Measurements from ENCODE around the gene ESRRB. TPM values are rescaled to one million over a fixed set of nuclear protein-coding genes. Genes with fewer than 3 reads are reported as not detected.

The ESRRB gene
- total RNA-seq, 3 donors from 2014 or later, result 0.16 to 0.44 TPM; not detected in 1

DNA sequence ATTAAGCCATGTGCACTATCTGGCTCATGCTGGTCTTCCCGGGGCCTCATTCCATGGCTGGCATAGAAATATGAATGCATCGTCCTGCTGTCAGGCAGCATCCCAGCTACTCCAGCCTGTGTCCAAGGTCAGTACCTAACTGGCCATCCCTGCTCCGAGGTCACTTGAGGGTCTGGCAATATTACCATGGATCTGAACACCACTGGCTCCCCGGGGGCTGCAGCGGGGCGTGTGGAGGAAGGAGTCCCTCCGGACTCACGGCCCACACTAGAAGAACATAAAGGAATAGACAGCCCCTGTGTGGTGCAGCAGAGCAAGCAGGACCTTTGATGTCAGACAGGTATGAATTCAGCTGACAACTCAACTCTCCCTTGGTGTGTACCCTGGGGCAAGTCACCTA is 19.2 kb downstream of the ESRRB start:
- no peak overlapping the region for H3K27ac ChIP-seq
- H3K27me3 ChIP-seq, result peaks cover 0 to 11% of the 10 kb centered on the region in 2 donors
- DNase-seq (ENCODE audit: low spot score in 2 of 2), result no peak
- no peaks in the 10 kb centered on the region for H3K36me3 ChIP-seq
- H3K4me3 ChIP-seq, result no peak overlapping the region
- TF ChIP-seq POLR2AphosphoS5 (IDR thresholded peaks at IDR 0.05), result no peak
- intact Hi-C loops (cut with DNase I; ENCODE audit: low total_unique reads), result no loop called here
- H3K9me3 ChIP-seq, result no peaks in the 10 kb centered on the region
- H3K4me1 ChIP-seq, result no peaks in the 10 kb centered on the region

- TF ChIP-seq POLR2A (IDR thresholded peaks at IDR 0.05) (no peak), POLR2AphosphoS5 (IDR thresholded peaks at IDR 0.05) (no peak)
- TF ChIP-seq, protein P1, sequence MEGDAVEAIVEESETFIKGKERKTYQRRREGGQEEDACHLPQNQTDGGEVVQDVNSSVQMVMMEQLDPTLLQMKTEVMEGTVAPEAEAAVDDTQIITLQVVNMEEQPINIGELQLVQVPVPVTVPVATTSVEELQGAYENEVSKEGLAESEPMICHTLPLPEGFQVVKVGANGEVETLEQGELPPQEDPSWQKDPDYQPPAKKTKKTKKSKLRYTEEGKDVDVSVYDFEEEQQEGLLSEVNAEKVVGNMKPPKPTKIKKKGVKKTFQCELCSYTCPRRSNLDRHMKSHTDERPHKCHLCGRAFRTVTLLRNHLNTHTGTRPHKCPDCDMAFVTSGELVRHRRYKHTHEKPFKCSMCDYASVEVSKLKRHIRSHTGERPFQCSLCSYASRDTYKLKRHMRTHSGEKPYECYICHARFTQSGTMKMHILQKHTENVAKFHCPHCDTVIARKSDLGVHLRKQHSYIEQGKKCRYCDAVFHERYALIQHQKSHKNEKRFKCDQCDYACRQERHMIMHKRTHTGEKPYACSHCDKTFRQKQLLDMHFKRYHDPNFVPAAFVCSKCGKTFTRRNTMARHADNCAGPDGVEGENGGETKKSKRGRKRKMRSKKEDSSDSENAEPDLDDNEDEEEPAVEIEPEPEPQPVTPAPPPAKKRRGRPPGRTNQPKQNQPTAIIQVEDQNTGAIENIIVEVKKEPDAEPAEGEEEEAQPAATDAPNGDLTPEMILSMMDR (IDR thresholded peaks at IDR 0.05), result no peak
- Histone ChIP-seq H3K4me1 (no peaks in the 10 kb centered on the region), H3K27me3 (peaks cover 0 to 11% of the 10 kb centered on the region in 2 donors), H3K27ac (no peak overlapping the region), H3K9me3 (no peaks in the 10 kb centered on the region), H3K36me3 (no peaks in the 10 kb centered on the region), H3K4me3 (no peak overlapping the region)
- intact Hi-C loops (cut with DNase I; ENCODE audit: low total_unique reads), result no loop called here
- DNase-seq (ENCODE audit: low spot score in 2 of 2), result no peak
Measured at GRCh38 chr14:76396714-76397187, 20.8 kb downstream of the ESRRB start.

GRCh38 chr14:76405627-76406026 is 29.7 kb downstream of the ESRRB start:
- intact Hi-C loops (cut with DNase I; ENCODE audit: low total_unique reads), result no loop called here
- TF ChIP-seq POLR2A (IDR thresholded peaks at IDR 0.05) (no peak), POLR2AphosphoS5 (IDR thresholded peaks at IDR 0.05) (no peak)
- TF ChIP-seq, protein P1 (IDR thresholded peaks at IDR 0.05), result no peak
- Histone ChIP-seq H3K27me3 (no peaks in the 10 kb centered on the region), H3K4me3 (no peak overlapping the region), H3K4me1 (no peaks in the 10 kb centered on the region), H3K36me3 (no peaks in the 10 kb centered on the region), H3K27ac (no peak overlapping the region), H3K9me3 (no peaks in the 10 kb centered on the region)
- DNase-seq (ENCODE audit: low spot score in 2 of 2), result no peak

DNA sequence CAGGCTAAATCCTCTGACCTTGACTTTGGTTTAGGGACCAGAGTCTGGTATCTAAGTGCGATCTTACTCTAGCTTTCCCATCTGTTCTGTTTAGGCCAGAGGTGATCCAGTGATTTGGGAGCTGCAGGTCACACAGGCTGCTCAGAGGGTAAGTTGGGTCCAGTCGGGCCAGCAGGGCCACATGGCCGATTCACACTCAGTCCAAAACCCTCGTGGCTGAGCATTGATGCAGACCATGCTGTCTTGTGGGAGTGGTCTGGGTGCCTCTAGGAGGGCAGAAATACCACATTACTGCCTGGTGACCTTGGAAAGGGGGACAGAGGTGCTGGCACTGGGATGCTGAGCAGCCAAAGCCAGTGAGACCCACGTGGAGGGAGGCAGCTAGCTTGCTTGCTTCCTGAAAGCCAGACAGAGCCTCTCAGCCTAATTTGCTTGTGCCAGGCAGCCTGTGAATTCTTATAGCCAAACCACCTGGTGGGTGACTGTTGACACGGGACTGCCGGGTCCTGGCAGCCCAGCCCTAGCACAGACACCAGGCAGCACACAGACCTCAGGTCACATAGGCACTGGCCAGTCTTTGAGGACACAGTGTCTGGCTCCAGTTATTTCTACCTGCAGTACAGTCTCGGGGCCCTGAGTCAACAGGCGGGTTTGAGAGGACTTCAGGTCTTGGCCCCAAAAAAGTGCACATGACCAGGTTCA is 31.7 kb downstream of the ESRRB start:
- Histone ChIP-seq H3K9me3 (no peaks in the 10 kb centered on the region), H3K4me3 (no peak overlapping the region), H3K4me1 (no peaks in the 10 kb centered on the region), H3K27ac (no peak overlapping the region), H3K36me3 (no peaks in the 10 kb centered on the region), H3K27me3 (no peaks in the 10 kb centered on the region)
- no peak for TF ChIP-seq POLR2A (IDR thresholded peaks at IDR 0.05)
- TF ChIP-seq, protein P1 (IDR thresholded peaks at IDR 0.05), result no peak
- no peak for TF ChIP-seq POLR2AphosphoS5 (IDR thresholded peaks at IDR 0.05)
- intact Hi-C loops (cut with DNase I; ENCODE audit: low total_unique reads), result no loop called here
- DNase-seq (ENCODE audit: low spot score in 2 of 2), result no peak

DNA sequence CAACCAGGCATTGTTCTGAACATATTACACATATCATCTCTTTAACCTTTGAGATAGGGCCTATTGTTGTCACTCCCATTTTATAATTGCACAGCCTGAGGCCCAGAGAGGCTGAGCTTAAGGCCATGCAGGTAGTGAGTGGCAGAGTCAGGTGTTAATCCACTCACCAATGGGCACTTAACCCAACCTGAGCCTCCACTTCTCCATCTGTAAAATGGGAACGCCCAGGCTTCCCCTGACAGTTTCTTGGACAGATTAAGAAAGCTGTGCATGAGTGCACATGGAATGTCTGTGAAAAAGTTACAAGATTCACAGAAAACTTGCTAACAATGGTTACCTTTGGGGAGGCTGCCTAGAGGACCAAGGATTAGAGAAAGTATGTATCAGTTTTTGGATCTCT is 32.9 kb downstream of the ESRRB start:
- Histone ChIP-seq H3K27me3 (peaks cover 0 to 5% of the 10 kb centered on the region in 2 donors), H3K27ac (no peak overlapping the region), H3K4me3 (no peak overlapping the region), H3K36me3 (no peaks in the 10 kb centered on the region), H3K9me3 (no peaks in the 10 kb centered on the region), H3K4me1 (no peaks in the 10 kb centered on the region)
- intact Hi-C loops (cut with DNase I; ENCODE audit: low total_unique reads), result no loop called here
- TF ChIP-seq POLR2AphosphoS5 (IDR thresholded peaks at IDR 0.05) (no peak), POLR2A (IDR thresholded peaks at IDR 0.05) (no peak)
- TF ChIP-seq, protein P1 (IDR thresholded peaks at IDR 0.05), result no peak
- no peak for DNase-seq (ENCODE audit: low spot score in 2 of 2)

All from breast epithelium (tissue), 4 donors.